Neural progenitor cell (in vitro differentiated cells): ENCODE results near the gene SYNDIG1L.

Experiments used
- EZH2 ChIP-seq: fragments of 200-600 bp; sonication (generic); IDR thresholded peaks from 2 replicates; pipeline ENCODE4 v1.6.1; 2017; ENCODE audit warnings: antibody characterized with exemption, mild to moderate bottlenecking, moderate library complexity
- EZH2phosphoT487 ChIP-seq: fragments of 200-600 bp; sonication (generic); IDR thresholded peaks from 2 replicates; pipeline ENCODE4 v1.6.1; 2017; ENCODE audit warnings: antibody characterized with exemption
- TF ChIP-seq, protein P1 (sequence below): fragments of 200-600 bp; sonication (generic); IDR thresholded peaks from 2 replicates; pipeline ENCODE4 v1.5.1; 2017; ENCODE audit warnings: antibody characterized with exemption, mild to moderate bottlenecking

DNA sequence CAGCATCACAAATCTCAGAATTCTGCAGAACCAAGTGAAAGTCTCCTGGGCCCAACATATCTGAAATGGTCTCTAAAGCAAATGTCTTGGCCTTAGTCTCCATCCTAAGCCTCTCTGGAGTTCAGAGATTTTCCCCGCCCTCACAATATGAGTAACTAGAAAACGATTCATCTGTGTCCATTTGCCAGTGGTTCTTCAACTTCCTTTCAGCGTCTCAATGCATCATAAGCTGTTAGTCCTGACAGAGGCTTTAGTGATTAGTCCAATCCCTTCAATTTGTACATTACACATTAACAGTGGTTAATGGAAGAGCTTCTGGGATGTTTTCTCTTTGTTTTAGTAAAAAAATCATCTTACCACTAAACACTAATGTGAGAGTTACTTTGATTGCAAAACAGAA lies 49.7 kb upstream of the SYNDIG1L start:
- TF ChIP-seq, protein P1, sequence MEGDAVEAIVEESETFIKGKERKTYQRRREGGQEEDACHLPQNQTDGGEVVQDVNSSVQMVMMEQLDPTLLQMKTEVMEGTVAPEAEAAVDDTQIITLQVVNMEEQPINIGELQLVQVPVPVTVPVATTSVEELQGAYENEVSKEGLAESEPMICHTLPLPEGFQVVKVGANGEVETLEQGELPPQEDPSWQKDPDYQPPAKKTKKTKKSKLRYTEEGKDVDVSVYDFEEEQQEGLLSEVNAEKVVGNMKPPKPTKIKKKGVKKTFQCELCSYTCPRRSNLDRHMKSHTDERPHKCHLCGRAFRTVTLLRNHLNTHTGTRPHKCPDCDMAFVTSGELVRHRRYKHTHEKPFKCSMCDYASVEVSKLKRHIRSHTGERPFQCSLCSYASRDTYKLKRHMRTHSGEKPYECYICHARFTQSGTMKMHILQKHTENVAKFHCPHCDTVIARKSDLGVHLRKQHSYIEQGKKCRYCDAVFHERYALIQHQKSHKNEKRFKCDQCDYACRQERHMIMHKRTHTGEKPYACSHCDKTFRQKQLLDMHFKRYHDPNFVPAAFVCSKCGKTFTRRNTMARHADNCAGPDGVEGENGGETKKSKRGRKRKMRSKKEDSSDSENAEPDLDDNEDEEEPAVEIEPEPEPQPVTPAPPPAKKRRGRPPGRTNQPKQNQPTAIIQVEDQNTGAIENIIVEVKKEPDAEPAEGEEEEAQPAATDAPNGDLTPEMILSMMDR = no peak
- TF ChIP-seq EZH2 = no peak
- no peak for TF ChIP-seq EZH2phosphoT487
